H54 (cell line): ENCODE results near the gene DTNB.
"Not testable (repeated sequence)": the region's sequence is repeated elsewhere in the genome, so short reads cannot be mapped to it uniquely, and the experiment has no call there.

Experiments
- DNase-seq: peaks from one replicate; pipeline ENCODE4 v3.0.0; 2011; ENCODE audit warnings: low spot score, mixed read lengths; ENCODE audit not compliant: insufficient read length
- FAIRE-seq: peaks from 3 replicates; lab custom pipeline; 2011; peaks lifted over from hg19 to GRCh38; lab: Jason Lieb, UNC
- POLR2A ChIP-seq: IDR thresholded peaks from 2 replicates; pipeline ENCODE4 v1.6.1; 2011; ENCODE audit warnings: low read depth, mild to moderate bottlenecking, low read length

The DTNB gene

DNA sequence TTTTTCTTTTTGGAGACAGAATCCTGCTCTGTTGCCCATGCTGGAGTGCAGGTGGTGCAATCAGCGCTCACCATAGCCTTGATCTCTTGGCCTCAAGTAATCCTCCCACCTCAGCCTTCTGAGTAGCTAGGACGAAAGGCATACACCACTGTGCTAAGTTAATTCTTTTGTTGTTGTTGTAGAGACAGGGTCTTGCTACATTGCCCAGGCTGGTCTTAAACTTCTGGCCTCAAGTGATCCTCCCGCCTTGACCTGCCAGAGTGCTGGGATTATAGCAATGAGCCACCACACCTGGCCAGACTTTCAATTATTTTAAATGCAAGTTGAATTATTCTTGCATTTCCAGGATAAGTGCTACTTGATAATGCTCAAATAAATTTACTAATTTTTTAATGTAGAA, 126.5 kb downstream of the DTNB start:
- FAIRE-seq, result no peak
- no peak for DNase-seq
- no peak for TF ChIP-seq POLR2A

GRCh38 chr2:25545899-25546298, 127.5 kb downstream of the DTNB start:
- TF ChIP-seq POLR2A, result no peak
- FAIRE-seq (no peak), DNase-seq (no peak)

- DNase-seq (no peak), FAIRE-seq (no peak)
- no peak for TF ChIP-seq POLR2A
These were observed 128.9 kb downstream of the DTNB start for GRCh38 chr2:25544445-25544844.

GRCh38 chr2:25543939-25544338, 129.4 kb downstream of the DTNB start:
- FAIRE-seq (no peak), DNase-seq (no peak)
- TF ChIP-seq POLR2A, result no peak

DNA sequence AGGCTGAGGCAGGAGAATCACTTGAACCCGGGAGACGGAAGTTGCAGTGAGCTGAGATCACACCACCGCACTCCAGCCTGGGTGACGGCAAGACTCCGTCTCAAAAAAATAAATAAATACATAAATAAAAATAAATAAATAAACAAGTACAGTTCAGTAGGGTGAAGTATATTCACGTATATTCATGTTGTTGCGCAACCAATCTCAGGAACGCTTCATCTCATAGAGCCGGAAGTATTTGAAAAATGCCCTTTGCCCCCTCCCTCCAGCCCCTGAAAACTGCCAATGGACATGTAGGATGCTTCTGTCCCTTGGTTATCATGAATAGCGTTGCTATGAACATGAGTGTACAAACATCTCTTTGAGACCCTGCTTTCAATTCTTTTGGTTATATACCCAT, 132.0 kb downstream of the DTNB start:
- DNase-seq (no peak), FAIRE-seq (no peak)
- TF ChIP-seq POLR2A, result no peak

DNA sequence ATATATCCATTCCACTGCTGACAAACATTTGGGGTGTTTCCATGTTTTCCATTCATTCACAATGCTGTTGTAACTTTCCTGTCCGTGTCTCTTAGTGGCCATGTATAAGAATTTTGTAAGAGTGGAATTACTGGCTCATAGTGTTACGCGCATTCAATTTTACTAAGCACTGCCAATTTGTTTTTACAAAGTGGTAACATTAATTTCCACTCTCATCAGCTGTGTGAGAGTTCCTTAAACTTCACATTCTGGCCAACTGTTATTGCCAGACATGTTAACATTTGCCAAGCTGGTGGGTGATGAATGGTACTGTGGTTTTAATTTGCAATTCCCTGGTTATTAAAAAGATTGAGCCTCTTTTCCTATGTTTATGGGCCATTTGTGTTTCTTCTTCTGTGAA, 134.2 kb downstream of the DTNB start:
- FAIRE-seq (no peak), DNase-seq (no peak)
- TF ChIP-seq POLR2A, result no peak

GRCh38 chr2:25537526-25537925, 135.9 kb downstream of the DTNB start:
- no peak for DNase-seq
- no peak for TF ChIP-seq POLR2A
- no peak for FAIRE-seq

DNA sequence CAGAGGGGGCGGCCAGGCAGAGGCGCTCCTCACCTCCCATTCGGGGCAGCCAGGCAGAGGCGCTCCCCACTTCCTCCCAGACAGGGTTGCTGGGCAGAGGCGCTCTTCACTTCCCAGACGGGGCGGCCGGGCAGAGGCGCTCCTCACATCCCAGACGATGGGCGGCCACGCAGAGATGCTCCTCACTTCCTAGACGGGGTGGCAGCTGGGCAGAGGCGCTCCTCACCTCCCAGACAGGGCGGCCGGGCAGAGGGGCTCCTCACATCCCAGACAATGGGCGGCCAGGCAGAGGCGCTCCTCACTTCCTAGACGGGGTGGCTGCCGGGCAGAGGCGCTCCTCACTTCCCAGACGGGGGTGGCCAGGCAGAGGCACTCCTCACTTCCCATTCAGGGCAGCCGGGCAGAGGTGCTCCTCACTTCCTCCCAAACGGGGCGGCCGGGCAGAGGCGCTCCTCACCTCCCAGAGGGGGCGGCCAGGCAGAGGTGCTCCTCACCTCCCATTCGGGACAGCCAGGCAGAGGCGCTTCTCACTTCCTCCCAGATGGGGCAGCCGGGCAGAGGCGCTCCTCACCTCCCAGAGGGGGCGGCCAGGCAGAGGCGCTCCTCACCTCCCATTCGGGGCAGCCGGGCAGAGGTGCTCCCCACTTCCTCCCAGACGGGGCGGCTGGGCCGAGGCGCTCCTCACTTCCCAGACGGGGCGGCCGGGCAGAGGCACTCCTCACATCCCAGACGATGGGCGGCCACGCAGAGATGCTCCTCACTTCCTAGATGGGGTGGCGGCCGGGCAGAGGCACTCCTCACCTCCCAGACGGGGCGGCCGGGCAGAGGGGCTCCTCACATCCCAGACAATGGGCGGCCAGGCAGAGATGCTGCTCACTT, 137.7 kb downstream of the DTNB start:
- not testable (repeated sequence) for FAIRE-seq, DNase-seq

DNA sequence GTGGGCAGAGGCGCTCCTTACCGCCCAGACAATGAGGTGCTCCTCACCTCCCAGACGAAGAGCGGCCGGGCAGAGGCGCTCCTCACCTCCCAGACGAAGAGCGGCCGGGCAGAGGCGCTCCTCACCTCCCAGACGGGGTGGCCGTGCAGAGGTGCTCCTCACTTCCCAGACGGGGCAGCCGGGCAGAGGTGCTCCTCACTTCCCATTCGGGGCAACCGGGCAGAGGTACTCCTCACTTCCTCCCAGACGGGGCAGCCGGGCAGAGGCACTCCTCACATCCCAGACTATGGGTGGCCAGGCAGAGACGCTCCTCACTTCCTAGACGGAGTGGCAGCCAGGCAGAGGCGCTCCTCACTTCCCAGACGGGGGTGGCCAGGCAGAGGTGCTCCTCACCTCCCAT, 138.4 kb downstream of the DTNB start:
- FAIRE-seq, DNase-seq: not testable (repeated sequence)

- FAIRE-seq, result no peak
- no peak for TF ChIP-seq POLR2A
- DNase-seq, result no peak
These were observed 138.9 kb downstream of the DTNB start for GRCh38 chr2:25534455-25534854.

DNA sequence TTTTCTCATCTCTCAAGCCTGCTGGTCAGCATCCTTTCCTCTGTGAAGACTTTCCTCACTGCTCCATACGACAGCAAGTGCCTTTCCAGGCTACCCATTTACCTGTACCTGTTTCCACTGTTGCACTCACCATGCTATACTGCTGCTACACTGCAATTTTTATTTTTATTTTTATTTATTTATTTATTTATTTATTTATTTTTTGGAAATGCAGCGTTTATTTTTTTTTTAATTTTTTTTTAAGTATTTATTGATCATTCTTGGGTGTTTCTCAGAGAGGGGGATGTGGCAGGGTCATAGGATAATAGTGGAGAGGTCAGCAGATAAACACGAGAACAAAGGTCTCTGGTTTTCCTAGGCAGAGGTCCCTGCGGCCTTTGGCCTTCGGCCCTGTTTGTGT, 139.6 kb downstream of the DTNB start:
- FAIRE-seq, DNase-seq: not testable (repeated sequence)

DNA sequence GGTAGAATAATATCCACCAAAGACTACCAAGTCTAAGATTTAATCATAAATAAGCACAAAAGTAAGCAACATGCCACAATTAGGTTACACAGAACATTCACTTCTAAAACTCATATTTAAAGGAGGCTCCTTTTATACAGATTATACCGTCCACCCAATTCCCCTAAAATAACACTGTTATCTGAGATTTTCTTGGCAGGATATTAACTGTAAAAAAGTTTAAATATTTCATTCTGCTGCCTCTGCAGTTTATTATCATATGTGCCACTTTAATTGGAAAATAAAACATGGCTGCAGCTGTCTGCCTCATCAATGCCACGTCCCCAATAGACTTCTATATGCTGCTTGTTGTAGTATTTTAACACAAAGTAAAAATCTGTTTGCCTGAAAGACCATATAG, 140.9 kb downstream of the DTNB start:
- DNase-seq (no peak), FAIRE-seq (no peak)
- no peak for TF ChIP-seq POLR2A

DNA sequence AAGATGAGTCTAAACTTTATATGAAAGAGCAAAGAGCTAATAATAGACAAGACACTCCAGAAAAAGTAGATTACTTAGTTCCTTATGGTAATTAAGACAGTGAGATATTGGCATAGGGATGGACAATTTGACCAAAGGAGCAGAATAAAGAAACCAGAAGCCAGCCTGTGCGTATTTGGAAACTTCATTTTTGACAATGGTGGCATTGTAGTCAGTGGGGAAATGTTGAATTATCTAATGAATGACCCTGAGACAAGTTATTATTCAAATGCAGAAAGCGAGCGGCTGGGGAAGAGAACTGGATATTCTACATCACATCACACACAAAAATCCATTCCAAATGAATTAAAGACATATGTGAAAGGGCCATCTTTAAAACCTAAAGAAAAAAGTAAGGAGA, 144.3 kb downstream of the DTNB start:
- FAIRE-seq (no peak), DNase-seq (no peak)
- TF ChIP-seq POLR2A, result no peak

DNA sequence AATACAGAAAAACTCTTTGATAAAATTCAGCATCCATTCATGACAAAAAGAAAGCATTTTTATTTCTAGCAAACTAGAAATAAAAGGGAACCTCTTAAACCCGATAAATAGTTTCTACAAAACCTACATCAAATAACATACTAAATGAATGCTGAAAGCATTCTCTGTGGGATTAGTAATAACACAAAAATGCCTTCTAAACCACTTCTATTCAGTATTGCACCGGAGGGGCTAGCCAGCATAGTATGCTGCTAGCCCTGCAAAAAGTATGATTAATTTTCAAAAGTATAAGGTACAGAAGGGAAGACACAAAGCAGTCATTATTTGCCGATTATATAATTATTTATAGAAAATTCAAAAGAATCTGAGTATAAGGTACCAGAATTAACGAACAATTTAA, 145.2 kb downstream of the DTNB start:
- peak; percentile 90 for FAIRE-seq
- DNase-seq, result peak; percentile 26
- no peak for TF ChIP-seq POLR2A

DNA sequence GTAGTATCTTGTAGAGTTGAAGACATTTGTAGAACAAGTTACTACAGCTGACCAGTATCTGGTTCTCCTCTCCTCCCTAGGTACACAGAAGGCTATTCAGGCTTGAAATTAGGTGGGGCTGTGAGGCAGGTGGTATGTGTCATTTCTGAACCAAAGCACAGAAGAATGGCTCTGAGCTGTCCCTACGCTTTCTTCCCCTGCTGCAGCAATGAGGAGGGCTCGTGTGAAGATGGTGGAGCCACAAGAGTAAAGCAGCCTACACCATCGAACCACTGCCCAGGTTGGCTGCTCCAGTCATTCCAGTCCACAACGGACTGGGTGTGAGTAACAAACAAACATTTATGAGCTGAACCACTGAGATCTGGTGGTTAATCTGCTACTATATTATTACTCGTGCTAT, 148.9 kb downstream of the DTNB start:
- FAIRE-seq (no peak), DNase-seq (no peak)
- no peak for TF ChIP-seq POLR2A

- no peak for FAIRE-seq
- no peak for TF ChIP-seq POLR2A
These were observed 150.3 kb downstream of the DTNB start for GRCh38 chr2:25523060-25523459.

More at GRCh38 chr2:25523060-25523459, 150.3 kb downstream of the DTNB start:
- DNase-seq, result no peak
